Neuronal stem cell (in vitro differentiated cells): ENCODE measurements around the gene KIN.
A peak's percentile ranks its signal among the peaks of the same experiment; 100 is the strongest.

Experiments
- DNase-seq: peaks from one replicate; pipeline ENCODE4 v3.0.0-alpha.2; 2013; ENCODE audit warnings: low spot score
- H2AFZ ChIP-seq: one replicate; pipeline ENCODE4 v1.6.1; 2013; ENCODE audit warnings: mild to moderate bottlenecking, low read length, inconsistent platforms
- H2AK5ac ChIP-seq: 2 replicates; pipeline ENCODE4 v1.6.1; 2013; ENCODE audit warnings: low read depth, mild to moderate bottlenecking, inconsistent platforms, low read length, moderate library complexity, mixed read lengths
- H2BK120ac ChIP-seq: 2 replicates; pipeline ENCODE4 v1.6.1; 2013; ENCODE audit warnings: low read depth, mild to moderate bottlenecking, inconsistent platforms, low read length, moderate library complexity, mixed read lengths
- H2BK12ac ChIP-seq: one replicate; pipeline ENCODE4 v1.6.1; 2013; ENCODE audit warnings: low read length, inconsistent platforms
- H2BK15ac ChIP-seq: 2 replicates; pipeline ENCODE4 v1.6.1; 2013; ENCODE audit warnings: mild to moderate bottlenecking, low read length, inconsistent platforms, mixed read lengths
- H2BK5ac ChIP-seq: one replicate; pipeline ENCODE4 v1.6.1; 2013; ENCODE audit warnings: inconsistent platforms, mild to moderate bottlenecking, low read length, moderate library complexity
- H3K14ac ChIP-seq: one replicate; pipeline ENCODE4 v1.6.1; 2013; ENCODE audit warnings: low read length, inconsistent platforms
- H3K18ac ChIP-seq: 2 replicates; pipeline ENCODE4 v1.6.1; 2013; ENCODE audit warnings: low read length, inconsistent platforms
- H3K23ac ChIP-seq: 2 replicates; pipeline ENCODE4 v1.6.1; 2013; ENCODE audit warnings: low read depth, mild to moderate bottlenecking, mixed read lengths, low read length, inconsistent platforms; ENCODE audit not compliant: poor library complexity
- H3K27ac ChIP-seq: replicated peaks from 3 replicates; pipeline ENCODE4 v1.5.1; 2013; ENCODE audit warnings: low read length, inconsistent platforms
- H3K27me3 ChIP-seq, 3 experiments: 2 replicates each; pipeline ENCODE4 v1.6.1; 2013; ENCODE audit warnings: low read length in 3 of 3, mild to moderate bottlenecking in 2 of 3, inconsistent platforms in 1 of 3, low read depth in 1 of 3, mixed read lengths in 1 of 3, moderate library complexity in 1 of 3; ENCODE audit not compliant: control insufficient read depth in 3 of 3, insufficient read depth in 3 of 3
- H3K36me3 ChIP-seq, 2 donors: replicated peaks in 1 of 2; 2 replicates each; pipeline ENCODE4 v1.6.1; 2013; ENCODE audit warnings: low read length in 2 of 2; ENCODE audit not compliant: control insufficient read depth in 2 of 2, insufficient read depth in 2 of 2
- H3K4ac ChIP-seq: 2 replicates; pipeline ENCODE4 v1.6.1; 2013; ENCODE audit warnings: inconsistent platforms, mild to moderate bottlenecking, low read length, moderate library complexity
- H3K4me1 ChIP-seq, 2 donors: 1 replicate in 1 of 2; 2 replicates in 1 of 2; pipeline ENCODE4 v1.6.1; 2013; ENCODE audit warnings: low read length in 2 of 2, low read depth in 1 of 2; ENCODE audit not compliant: control insufficient read depth in 2 of 2, insufficient read depth in 1 of 2
- H3K4me2 ChIP-seq: one replicate; pipeline ENCODE4 v1.6.1; 2013; ENCODE audit warnings: mild to moderate bottlenecking, low read length, inconsistent platforms; ENCODE audit not compliant: insufficient read depth, poor library complexity, severe bottlenecking
- H3K4me3 ChIP-seq, 2 donors: 2 replicates each; pipeline ENCODE4 v1.5.1; 2013; ENCODE audit warnings: low read length in 2 of 2, mild to moderate bottlenecking in 2 of 2, inconsistent platforms in 1 of 2, moderate library complexity in 1 of 2
- H3K79me1 ChIP-seq: one replicate; pipeline ENCODE4 v1.6.1; 2013; ENCODE audit warnings: low read depth, mild to moderate bottlenecking, inconsistent platforms, low read length, moderate library complexity
- H3K9ac ChIP-seq: one replicate; pipeline ENCODE4 v1.6.1; 2013; ENCODE audit warnings: mild to moderate bottlenecking, low read depth, low read length, inconsistent platforms; ENCODE audit not compliant: poor library complexity
- H3K9me3 ChIP-seq, 2 donors: replicated peaks in 1 of 2; 2 replicates each; pipeline versions ENCODE3 to v1.6.1; 2013; ENCODE audit warnings: low read length in 2 of 2, mild to moderate bottlenecking in 2 of 2, inconsistent platforms in 1 of 2, low read depth in 1 of 2, mixed read lengths in 1 of 2, moderate library complexity in 1 of 2; ENCODE audit not compliant: control insufficient read depth in 2 of 2, insufficient read depth in 1 of 2
- H4K8ac ChIP-seq: one replicate; pipeline ENCODE4 v1.6.1; 2013; ENCODE audit warnings: low read depth, mild to moderate bottlenecking, inconsistent platforms, low read length, moderate library complexity
- H4K91ac ChIP-seq: one replicate; pipeline ENCODE4 v1.6.1; 2013; ENCODE audit warnings: low read length, low read depth, mild to moderate bottlenecking, inconsistent platforms; ENCODE audit not compliant: poor library complexity
- WGBS, 2 donors: extraction: QIAGEN DNeasy Blood & Tissue Kit; methylation state at CpG; one replicate each; pipeline ENCODE4 v1.1.7; 2013; ENCODE audit warnings: missing lambda C conversion rate in 2 of 2, mixed read lengths in 1 of 2; ENCODE audit not compliant: insufficient read length in 2 of 2, insufficient replicate concordance in 1 of 2; ENCODE audit errors: extremely low coverage in 2 of 2; 5-methylcytosine and 5-hydroxymethylcytosine counted together

KIN gene

GRCh38 chr10:7720478-7720877 lies 67.3 kb downstream of the KIN start:
- Histone ChIP-seq H3K18ac (no peak overlapping the region), H3K36me3 (no peaks in the 10 kb centered on the region), H2BK15ac (no peak overlapping the region), H3K14ac (no peak overlapping the region), H4K8ac (no peak overlapping the region), H3K79me1 (no peaks in the 10 kb centered on the region), H3K4ac (no peak overlapping the region), H3K9ac (no peak overlapping the region), H2BK120ac (no peak overlapping the region), H3K27me3 (peaks cover 0 to 3% (median 0%) of the 10 kb centered on the region in 3 experiments), H4K91ac (no peak overlapping the region), H3K23ac (no peak overlapping the region), H2AK5ac (no peak overlapping the region), H2BK12ac (no peak overlapping the region), H3K4me1 (no peaks in the 10 kb centered on the region), H2BK5ac (no peak overlapping the region), H3K4me3 (no peak overlapping the region), H3K9me3 (no peaks in the 10 kb centered on the region), H3K4me2 (no peak overlapping the region), H3K27ac (no peak overlapping the region), H2AFZ (peak overlapping the region; percentile 1)
- WGBS, 2 donors = no CpG with 5 or more reads among the region's 10 CpGs
- no peak for DNase-seq

- H3K9ac ChIP-seq = no peak overlapping the region
- H2BK5ac ChIP-seq = no peak overlapping the region
- H3K27me3 ChIP-seq = peaks cover 0 to 3% (median 0%) of the 10 kb centered on the region in 3 experiments
- H3K79me1 ChIP-seq = no peaks in the 10 kb centered on the region
- H4K91ac ChIP-seq = no peak overlapping the region
- H2AFZ ChIP-seq = no peak overlapping the region
- no peak overlapping the region for H3K18ac ChIP-seq
- WGBS, 2 donors = no CpG with 5 or more reads among the region's 4 CpGs
- no peak overlapping the region for H3K14ac ChIP-seq
- H3K4me3 ChIP-seq = no peak overlapping the region
- no peak for DNase-seq
- H3K9me3 ChIP-seq = no peaks in the 10 kb centered on the region
- no peak overlapping the region for H2BK120ac ChIP-seq
- H4K8ac ChIP-seq = no peak overlapping the region
- no peak overlapping the region for H2BK12ac ChIP-seq
- no peaks in the 10 kb centered on the region for H3K4me1 ChIP-seq
- H2AK5ac ChIP-seq = no peak overlapping the region
- no peak overlapping the region for H3K27ac ChIP-seq
- H2BK15ac ChIP-seq = no peak overlapping the region
- no peak overlapping the region for H3K23ac ChIP-seq
- no peaks in the 10 kb centered on the region for H3K36me3 ChIP-seq
- no peak overlapping the region for H3K4ac ChIP-seq
- H3K4me2 ChIP-seq = no peak overlapping the region
Observed at GRCh38 chr10:7718685-7719084, 69.1 kb downstream of the KIN start.

- H2BK15ac ChIP-seq = no peak overlapping the region
- H2BK120ac ChIP-seq = no peak overlapping the region
- H3K27me3 ChIP-seq = peaks cover 0 to 2% (median 0%) of the 10 kb centered on the region in 3 experiments
- no peak overlapping the region for H4K8ac ChIP-seq
- H3K23ac ChIP-seq = no peak overlapping the region
- no peaks in the 10 kb centered on the region for H3K9me3 ChIP-seq
- no peak overlapping the region for H2BK5ac ChIP-seq
- no peaks in the 10 kb centered on the region for H3K36me3 ChIP-seq
- no peak overlapping the region for H3K4ac ChIP-seq
- H3K79me1 ChIP-seq = no peaks in the 10 kb centered on the region
- WGBS, 2 donors = no CpG with 5 or more reads among the region's 5 CpGs
- no peak for DNase-seq
- H3K4me3 ChIP-seq = no peak overlapping the region
- peak overlapping the region; percentile 14 for H3K9ac ChIP-seq
- H3K18ac ChIP-seq = no peak overlapping the region
- no peak overlapping the region for H2AFZ ChIP-seq
- H2BK12ac ChIP-seq = no peak overlapping the region
- H3K14ac ChIP-seq = no peak overlapping the region
- H3K27ac ChIP-seq = no peak overlapping the region
- no peak overlapping the region for H3K4me2 ChIP-seq
- no peak overlapping the region for H2AK5ac ChIP-seq
- no peaks in the 10 kb centered on the region for H3K4me1 ChIP-seq
- H4K91ac ChIP-seq = no peak overlapping the region
Observed at GRCh38 chr10:7717767-7718166, 70.0 kb downstream of the KIN start.

- Histone ChIP-seq H2BK12ac (no peak overlapping the region), H2BK15ac (no peak overlapping the region), H3K79me1 (no peaks in the 10 kb centered on the region), H3K9me3 (no peaks in the 10 kb centered on the region), H3K27me3 (peaks cover 0 to 2% (median 0%) of the 10 kb centered on the region in 3 experiments), H2BK5ac (no peak overlapping the region), H3K23ac (no peak overlapping the region), H3K18ac (no peak overlapping the region), H3K4me2 (no peak overlapping the region), H4K8ac (no peak overlapping the region), H4K91ac (no peak overlapping the region), H3K14ac (no peak overlapping the region), H3K4me3 (no peak overlapping the region), H3K4me1 (no peaks in the 10 kb centered on the region), H2AFZ (no peak overlapping the region), H3K4ac (no peak overlapping the region), H2AK5ac (no peak overlapping the region), H3K9ac (no peak overlapping the region), H3K36me3 (no peaks in the 10 kb centered on the region), H3K27ac (no peak overlapping the region), H2BK120ac (no peak overlapping the region)
- no CpG with 5 or more reads among the region's 7 CpGs for WGBS, 2 donors
- no peak for DNase-seq
Observed at GRCh38 chr10:7715515-7715914, 72.3 kb downstream of the KIN start.
